Stimulated activated CD4-positive, alpha-beta T cell treated with anti-CD3 and anti-CD28 coated beads, Interleukin-15, amount 100 ng/mL, for 1 hour (primary cell): ENCODE results near the gene SLCO4A1.

Source experiments
- DNase-seq, 2 donors: peaks; one replicate each; pipeline ENCODE4 v3.0.0-alpha.2; 2020; ENCODE audit warnings: low read depth in 1 of 2, low spot score in 1 of 2

SLCO4A1 gene

DNA sequence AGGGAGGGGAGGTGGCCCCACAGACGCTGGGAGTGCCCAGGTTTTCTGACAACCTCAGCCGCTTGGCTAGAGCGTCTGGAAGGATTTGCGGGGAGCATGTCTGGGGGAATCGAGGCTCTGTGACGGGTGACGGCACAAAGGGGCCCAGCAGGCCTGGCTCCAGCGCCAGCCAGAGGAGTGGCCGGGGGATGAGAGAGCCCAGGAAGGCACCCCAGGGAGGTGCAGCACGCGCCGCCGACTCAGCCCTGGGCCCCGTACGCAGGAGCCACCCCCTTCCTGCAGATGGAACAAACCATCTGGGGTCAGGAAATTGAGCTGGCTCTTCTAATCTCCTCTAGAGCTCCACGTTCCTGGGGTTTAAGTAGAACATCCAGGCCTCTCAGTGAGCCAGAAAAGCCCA, 5.9 kb upstream of the SLCO4A1 start:
- DNase-seq, result no peak

DNA sequence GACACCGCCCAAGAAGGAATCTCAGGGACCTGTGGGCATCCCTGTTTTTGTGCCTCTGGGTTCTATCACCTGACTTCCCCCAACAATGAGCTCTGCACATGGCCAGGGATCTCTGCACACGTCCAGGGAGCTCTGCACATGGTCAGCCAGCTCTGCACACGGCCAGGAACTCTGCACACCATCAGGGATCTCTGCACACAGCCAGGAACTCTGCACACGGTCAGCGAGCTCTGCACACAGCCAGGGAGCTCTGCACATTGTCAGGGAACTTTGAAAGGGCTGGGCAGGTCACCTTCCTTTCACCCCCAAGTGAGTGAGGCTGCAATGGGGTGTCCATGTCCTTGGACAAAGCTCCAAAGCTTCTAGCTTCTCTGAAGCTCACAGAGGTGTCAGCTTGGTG, 5.2 kb upstream of the SLCO4A1 start:
- DNase-seq, result no peak

DNA sequence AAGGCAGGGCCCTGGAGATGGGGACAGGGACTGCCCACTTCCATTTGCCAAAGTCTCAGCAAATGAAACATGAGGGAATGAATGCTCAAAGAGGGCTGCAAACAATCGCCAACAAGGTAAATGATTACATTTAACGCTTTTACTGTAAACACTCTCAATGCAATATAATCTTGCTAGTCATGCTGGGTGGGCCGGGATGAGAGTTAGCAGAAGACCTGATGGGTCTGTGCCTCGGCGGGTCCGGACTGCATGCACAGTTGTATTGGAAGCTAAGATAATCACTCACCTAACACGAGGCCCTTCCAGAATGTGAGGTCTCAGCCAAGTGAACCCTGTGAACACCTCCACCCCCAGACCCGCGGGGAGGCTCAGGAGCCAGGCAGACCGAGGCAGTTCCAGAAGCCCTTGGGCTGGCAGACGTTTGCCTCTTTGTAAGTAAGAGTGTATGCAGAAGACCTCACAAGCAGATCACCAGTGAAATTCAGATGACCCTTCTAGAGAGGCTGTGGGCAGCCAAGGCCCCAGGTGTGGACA, 4.7 kb upstream of the SLCO4A1 start:
- no peak for DNase-seq

DNA sequence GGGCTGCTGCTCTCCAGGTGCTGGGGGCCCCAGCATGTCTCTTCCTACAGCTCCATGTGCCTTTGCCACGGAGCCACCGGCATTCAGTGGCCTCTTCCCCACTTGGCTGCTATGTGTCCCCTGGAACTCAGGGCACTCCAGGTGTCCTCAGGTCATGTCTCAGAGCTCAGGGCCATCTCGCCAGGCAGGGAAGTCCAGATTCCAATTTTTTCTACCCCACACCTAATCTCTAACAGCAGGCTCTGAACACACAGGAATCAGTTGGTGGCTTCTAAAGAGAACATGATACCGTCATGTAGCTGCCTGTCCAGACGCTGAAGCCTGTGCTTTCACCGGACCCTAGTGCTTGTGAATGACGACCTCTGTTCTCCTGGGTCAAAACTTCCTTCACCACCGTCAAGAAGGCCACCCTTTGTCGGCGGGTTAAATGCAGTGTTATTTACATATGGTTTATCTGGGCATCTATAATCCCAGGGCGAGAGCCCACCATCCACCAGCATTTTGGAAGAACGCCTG, 4.2 kb upstream of the SLCO4A1 start:
- no peak for DNase-seq

DNA sequence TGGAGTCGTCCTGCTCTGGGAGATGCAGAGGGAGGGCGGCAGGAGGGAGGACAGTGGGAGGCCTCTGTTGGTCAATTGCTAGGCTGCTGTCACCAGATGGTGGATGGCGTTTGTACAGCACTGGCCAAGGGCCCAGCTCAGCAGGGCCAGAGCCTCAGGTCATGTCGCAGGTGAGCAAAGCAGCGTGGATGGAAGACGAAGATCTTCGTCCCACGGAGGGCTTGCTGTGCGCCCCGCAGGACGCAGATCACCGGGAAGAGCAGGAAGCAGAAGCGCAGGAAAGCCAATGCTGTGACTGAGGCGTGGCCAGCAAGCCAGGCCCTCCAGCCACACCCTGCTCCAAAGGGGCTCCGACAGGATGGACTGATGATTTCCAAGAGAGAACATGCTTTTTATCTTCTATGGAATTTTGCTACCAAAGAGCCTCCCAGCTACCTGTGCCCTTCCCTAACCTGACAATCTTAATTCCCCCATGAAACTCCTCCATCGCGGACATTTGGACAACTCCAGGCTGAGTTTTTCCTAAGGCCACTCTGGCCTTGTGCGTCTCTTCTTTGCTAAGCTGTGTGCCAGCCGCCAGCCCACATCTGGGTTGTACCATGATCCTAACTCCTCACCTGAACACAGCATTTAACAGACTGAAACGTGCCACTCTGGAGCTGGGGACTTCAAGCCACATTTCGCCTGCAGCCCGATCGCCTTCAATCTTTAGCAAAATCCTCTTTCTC, 3.5 kb upstream of the SLCO4A1 start:
- no peak for DNase-seq

DNA sequence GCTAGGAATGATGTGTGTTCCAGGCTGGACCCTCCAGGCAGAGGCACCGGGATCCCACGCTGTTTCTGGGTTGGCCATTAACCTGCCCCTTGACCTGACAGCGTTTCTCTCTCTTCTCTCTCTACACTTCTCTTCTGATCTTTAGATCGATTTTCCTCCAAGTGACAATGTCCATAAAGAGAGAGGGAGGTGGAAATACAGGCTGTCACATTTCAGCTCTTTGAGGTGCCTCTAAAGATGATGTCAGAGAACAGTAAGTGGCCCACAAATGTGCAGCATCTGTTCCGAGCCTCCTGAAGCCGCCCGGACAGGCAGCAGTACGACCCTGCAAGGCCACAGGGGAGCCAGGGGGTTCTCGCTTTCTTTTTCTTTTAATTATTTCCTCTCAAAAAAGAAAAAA, 2.5 kb upstream of the SLCO4A1 start:
- DNase-seq, result no peak

DNA sequence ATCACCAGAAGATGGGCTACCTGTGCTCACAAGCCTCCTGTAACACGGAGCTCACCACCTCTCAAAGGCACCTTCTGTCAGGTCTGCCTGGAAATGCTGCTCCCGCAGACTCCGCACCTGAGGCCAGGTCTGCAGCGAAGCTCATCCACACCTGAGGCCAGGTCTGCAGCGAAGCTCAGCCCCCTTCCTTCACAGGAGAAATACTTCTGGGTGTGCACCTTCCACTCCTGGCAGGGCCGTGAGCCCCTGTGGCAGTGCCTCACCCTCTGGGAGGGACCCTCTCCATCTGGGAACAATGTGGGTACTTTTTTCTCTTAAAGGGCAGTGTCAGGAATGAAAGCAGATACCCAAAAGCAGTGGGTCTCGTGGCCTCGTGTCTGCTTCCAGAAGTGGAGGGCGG, 1.4 kb upstream of the SLCO4A1 start:
- no peak for DNase-seq

DNA sequence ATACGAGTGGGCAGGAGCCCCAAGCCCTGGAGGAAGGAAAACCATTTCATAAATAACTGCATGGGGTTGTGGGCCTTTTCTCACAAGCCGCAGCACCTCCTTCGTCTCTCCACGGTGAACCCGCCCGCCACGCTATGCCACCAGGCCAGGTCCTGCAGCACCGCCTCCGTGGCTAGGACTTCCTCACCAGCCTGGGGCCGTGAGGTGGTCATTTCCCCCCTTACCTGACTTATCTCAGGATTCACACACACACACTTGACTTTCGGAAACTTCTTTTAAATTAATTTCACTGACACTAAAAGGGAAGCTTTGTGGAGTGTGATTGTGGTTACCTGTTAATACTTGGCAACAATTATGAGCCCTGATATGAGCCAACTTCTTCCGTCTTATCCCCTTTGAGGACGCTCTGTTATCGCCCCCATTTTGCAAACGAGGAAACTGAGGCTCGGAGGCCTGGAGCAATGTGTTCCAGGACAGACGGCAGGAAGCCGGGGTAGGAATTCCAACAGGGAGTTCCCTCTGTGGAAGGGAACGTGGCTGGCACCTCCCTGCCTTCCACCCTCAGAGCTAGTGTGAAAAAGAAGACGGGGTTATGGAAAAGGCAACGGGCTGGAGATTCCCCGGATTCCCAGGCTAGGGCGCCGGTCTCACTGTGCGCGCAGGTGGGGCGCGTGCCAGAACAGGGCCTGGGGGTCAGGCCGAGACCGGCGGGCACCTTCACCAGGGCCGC, 817 bp upstream of the SLCO4A1 start:
- DNase-seq, result no peak

DNA sequence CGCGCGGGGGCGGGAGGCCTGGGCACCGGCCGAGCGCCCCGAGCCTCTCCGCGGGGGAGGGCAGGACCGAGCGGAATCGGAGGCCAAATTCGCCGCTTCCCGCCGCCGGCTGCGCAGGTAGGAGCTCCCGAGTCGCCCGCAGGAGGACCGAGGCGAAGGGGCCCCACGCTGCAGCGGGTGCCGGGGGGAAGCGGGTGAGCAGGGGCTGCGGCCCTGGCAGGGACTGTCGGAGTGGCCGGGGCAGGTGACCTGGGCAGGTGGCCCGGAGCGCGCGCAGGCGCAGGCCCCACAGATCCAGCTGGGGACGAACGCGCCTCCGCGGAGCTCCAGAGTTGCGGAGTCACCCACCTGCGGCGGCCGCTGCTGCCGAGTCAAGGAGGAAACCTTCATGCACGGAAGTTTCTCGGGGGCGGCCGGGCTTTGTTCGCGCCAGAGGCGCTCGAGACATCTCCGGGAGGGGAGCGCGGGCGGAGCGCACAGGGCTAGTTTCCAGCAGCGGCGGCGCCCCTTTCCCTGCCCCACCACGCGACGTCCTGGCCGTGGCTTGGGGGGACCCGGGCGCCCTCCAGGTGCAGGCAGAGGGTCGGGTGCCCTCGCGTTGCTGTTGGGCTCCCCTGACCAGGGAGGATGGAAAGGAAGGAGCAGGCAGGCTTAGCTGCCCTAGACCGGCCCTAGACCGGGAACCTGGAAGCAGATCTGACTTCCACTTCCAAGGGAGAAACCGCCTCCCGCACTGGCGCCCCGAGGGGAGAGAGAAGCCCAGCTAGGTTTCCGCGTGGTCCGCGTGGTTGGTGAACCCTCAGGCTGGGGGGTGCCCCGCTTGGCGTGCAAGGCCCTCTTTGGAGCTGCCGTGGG, 590 bp downstream of the SLCO4A1 start:
- peak in 1 of 2 donors; percentile 51 for DNase-seq

DNA sequence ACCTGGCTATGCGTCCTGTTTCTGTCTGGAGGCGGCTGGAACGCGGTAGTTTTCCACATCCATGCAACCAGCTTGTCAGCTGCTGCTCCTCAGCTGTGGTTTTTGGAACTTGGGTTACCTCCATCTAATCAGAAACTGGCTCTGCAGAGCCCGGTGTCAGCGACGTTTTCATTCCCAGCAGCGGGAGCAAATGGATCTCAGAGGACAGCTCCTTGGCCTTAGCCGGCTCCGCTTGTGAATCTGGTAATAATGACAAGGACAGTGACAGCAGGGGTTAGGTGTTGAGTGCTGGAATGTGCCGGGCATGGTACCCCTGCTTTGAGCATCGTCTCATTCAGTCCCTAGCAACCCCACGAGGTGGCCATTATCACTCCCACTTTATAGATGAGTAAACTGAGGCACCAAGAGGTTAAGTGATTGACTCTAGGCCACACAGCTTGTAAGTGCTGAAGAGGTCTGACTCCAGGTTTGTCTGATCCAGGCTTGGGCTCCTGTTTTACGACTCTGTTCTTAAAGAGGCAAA, 1.3 kb downstream of the SLCO4A1 start:
- no peak for DNase-seq

DNA sequence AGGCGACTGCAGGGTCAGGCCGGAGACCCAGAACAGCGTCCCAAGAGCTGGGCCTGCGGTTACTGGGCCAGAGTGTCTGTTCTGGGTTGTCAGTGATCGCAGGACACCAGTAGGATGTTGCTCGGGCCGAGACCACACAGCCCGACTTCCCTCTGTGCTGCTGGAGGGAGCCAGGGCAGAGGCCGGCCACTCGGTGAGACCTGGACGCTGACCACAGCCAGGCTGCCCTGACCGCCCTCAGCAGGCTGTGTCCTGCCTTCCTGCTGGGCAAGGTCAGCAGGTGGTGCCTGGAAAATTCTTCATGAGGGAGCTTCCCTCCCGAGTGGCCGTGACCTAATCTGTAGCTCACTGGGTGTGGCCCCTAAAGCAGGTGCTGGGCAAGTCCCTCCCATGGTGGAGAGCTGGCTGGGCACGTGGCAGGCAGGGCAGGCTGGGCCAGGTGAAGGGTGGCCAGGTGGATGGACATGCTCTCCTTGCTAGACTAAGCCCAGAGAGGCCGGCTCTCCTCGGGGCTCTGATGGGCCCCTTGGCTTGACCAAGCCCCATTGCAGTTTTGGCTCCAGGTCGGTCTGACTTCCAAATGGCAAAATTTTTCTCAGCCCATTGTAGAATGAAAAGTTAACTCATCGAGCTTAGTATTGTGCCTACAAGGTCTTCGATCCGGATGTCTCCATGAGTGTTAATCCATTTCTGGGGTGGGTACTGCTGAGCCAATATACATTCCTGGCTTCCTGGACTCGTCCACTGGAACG, 1.9 kb downstream of the SLCO4A1 start:
- no peak for DNase-seq

DNA sequence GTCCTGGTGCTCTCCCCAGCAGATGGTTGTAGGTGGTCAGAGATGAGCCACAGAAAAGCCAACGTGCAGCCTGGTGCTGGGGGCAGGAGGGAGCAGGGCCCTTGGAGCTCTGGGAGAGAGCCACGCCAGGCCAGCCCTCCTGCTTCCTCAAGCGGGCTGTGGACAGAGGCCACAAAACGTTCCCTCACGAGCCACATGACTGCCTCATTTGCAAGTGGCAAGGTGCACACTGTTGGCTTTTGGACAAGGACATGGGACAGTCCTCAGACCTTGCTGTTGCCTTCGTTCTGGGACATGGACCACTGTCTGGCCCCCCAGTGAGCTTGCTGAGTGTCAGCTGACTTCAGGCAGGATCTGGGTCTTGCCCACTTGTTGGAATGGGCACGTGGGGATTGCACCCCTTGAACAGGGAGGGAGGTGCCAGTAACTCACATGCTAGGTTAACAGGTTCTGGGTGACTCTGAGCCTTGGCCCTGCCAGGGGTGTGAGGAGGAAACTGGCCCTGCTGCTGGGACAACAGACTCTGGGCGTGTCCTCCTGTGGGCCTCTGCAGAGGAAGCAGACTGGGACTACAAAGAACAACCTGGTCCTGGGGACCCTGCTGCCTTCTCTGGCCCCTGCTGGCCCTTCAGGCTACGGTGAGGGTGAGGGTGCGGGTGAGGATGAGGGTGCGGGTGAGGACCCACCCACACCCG, 2.6 kb downstream of the SLCO4A1 start:
- DNase-seq, result no peak

DNA sequence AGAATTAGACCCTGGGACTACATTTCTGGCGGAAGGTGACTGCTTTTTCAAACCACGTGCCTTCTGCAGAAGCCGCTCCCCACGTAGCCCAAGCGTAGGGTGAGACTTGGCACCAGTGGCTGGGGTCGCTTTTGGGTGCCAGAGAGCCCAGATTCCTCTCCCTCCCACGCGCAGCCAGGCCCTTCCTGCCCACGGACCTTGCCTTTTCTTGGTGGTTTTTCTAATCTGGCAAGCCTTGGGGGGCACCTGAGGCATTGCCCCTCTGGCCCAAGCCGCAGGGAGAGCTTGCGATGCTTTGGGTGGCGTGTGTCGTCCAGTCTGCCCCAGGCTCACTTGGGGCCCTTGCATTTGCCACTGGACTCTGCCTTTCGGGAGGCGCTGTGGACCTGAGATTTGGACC, 3.3 kb downstream of the SLCO4A1 start:
- DNase-seq, result no peak

DNA sequence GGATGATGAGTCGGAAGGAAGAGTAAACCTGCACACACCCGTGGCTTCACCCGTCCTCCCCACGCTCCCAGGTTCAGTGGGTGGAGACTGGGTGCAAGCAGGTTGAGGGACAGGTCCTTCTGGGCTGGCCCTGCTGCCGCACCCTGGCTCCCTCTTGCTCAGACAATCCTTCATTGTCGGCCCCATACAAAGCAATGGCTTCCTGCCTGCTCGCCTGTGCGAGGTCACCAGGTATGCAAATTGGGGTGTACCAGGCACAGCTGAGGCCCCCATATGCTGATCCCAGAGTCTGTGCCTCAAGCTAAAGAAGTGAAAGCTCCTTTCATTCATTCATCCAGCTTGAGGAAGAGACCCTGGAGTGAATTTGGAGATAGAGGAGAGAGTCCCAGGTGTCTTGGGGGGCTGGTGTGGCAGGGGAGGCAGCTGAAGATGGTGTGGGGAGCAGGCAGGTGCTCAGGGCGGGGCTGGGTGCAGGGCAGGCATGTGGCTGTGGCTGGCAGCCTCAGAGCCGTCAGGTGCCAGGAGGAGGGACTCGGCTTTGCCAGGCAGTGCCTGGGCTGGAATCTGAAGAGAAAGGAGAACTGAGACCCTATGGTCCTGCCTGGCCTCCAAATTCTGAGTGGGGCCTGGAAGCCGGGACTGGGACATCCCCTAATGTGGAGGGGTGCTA, 4.7 kb downstream of the SLCO4A1 start:
- no peak for DNase-seq

DNA sequence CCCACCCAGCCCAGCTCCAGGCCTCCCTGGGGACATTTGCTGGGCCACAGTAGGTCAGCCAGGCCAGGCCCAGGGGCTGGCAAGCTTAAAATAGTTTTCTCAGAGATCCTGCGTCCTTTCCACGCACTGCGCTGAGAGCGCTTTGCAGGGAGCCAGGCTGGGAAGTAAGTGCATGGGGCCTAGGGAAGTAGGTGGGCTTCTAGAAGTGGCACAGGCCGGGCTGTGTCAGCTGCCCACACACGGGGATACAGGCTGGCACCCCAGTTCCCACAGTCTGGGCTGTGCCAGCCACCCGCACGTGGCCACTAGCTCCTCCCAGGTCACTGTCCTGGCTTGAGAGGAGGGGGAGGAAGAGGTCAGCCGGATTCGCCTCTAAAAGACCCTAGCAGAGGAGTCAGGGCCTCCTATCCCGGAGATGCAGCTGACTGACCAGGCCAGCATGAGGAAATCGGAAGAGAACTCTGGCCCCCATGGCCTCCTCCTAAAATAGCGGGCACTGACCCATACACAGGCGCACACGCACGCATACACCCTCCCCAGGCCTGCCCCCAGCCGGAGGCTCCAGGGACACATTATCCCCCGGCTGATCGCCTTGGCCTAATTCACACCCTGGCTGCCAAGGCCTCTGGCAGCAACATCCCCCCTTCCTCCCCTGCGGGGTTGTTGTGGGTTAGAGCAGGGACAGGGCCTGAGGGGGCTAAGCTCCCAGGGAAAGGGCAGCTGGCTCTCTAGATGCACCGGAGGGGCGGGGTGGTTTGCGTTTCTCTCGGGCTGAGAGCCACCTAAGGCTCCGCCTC, 5.4 kb downstream of the SLCO4A1 start:
- no peak for DNase-seq

DNA sequence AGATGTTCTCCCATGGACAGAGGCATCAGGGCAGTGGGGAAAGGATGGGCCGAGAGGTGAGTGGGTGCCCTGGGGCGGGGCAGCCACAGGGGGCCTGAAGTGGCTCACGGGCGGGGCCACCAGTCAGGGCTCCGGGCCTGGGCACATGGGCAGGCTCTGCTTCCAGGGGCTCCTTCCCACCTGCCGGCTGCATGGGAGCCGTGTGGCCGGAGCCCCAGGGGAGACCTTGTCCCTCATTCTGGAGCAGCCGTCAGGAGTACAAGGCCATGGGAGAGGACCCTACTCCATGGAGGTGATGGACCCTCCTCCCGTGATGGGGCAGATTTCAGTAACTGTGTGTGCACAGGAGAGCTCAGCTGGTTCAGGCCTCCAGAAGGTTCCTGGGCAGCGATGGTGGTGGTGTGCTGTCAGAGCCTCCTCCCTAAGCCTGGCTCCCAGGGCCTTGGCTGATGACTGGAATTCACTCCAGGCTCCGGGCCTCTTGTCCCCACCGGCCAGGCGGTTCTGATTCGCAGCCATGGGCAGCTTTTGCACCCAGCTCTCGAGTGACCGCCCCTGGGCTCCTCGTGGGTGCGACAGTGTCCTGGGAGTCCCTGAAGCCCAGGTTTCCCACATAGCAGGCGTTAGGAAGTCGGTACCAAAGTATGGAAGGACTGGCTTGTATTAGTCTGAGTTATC, 6.2 kb downstream of the SLCO4A1 start:
- DNase-seq, result no peak

DNA sequence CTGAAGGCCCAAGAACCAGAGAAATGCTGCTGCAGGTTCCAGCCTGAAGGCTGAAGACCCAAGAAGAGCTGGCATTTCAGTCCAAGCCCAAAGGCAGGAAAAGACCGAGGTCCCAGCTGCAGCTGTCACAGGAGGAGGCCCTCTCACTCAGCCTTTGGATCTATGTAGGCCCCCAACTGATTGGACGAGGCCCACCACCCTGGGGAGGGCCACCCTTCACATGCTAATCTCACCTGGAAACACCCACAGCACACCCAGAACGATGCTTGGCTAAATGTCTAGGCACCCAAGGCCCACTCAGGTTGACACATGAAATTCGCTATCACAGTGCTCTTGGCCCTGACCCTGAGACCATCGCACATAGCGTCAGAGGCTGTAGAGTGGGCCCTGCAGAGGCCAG, 6.8 kb downstream of the SLCO4A1 start:
- no peak for DNase-seq
